ENCODE measurements around the gene CCDC27. TPM values are rescaled to one million over a fixed set of nuclear protein-coding genes. Genes with fewer than 3 reads are reported as not detected.
"Not testable (repeated sequence)": the region's sequence is repeated elsewhere in the genome, so short reads cannot be mapped to it uniquely, and the experiment has no call there.

CCDC27 gene
- total RNA-seq, 1 donor from 2014 or later = not detected

DNA sequence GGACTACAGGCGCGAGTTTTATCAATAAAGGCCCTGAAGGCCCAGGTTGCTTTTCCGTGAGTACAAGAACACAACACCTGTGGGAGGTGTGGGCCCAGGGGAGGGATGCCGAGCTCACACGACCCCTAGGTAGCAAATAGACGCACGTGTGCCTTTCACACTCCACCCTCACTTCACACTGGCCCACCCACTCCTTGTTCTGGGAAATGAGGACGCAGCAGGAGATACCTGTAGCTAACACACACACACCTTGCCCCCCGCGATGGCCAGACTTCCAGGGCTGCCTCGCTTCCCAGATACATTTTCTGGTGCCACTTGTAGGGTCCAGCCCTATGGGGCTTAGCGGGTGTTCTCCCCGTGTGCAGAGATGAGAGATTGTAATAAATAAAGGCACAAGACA, 4.3 kb upstream of the CCDC27 start:
- DNase-seq (ENCODE audit: extremely low spot score, unreplicated experiment) = no peak
- TF ChIP-seq, protein P1, sequence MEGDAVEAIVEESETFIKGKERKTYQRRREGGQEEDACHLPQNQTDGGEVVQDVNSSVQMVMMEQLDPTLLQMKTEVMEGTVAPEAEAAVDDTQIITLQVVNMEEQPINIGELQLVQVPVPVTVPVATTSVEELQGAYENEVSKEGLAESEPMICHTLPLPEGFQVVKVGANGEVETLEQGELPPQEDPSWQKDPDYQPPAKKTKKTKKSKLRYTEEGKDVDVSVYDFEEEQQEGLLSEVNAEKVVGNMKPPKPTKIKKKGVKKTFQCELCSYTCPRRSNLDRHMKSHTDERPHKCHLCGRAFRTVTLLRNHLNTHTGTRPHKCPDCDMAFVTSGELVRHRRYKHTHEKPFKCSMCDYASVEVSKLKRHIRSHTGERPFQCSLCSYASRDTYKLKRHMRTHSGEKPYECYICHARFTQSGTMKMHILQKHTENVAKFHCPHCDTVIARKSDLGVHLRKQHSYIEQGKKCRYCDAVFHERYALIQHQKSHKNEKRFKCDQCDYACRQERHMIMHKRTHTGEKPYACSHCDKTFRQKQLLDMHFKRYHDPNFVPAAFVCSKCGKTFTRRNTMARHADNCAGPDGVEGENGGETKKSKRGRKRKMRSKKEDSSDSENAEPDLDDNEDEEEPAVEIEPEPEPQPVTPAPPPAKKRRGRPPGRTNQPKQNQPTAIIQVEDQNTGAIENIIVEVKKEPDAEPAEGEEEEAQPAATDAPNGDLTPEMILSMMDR (conservative IDR thresholded peaks at IDR 0.05) = no peak
- no peaks in the 10 kb centered on the region for H3K36me3 Mint-ChIP-seq
- H3K4me3 Mint-ChIP-seq = peak overlapping the region; percentile 80
- H3K9me3 Mint-ChIP-seq = no peaks in the 10 kb centered on the region
- H3K27ac Mint-ChIP-seq = no peak overlapping the region
- H3K4me1 Mint-ChIP-seq (ENCODE audit: unreplicated experiment) = peaks cover 12% of the 10 kb centered on the region
- H3K27me3 Mint-ChIP-seq = peaks cover 24% of the 10 kb centered on the region

DNA sequence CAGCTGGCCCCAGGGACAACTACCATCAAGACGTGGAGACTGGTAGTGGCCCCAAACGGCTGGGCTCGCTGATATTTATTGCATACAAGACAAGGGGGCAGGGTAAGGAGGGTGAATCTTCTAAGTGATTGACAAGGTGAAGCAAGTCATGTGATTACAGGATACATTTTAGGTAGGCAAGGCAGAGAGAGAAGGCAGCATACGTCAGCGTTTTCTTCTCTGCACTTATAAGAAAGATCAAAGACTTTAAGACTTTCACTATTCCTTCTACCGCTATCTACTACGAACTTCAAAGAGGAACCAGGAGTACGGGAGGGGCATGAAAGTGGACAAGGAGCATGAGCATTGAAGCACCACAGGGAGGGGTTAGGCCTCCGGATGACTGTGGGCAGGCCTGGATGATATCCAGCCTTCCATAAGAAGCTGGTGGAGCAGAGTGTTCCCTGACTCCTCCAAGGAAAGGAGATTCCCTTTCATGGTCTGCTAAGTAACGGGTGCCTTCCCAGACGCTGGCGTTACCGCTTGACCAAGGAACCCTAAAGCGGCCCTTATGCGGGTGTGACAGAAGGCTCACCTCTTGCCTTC, 3.8 kb upstream of the CCDC27 start:
- Mint-ChIP-seq H3K4me3 (peak overlapping the region; percentile 80), H3K4me1 (ENCODE audit: unreplicated experiment) (peaks cover 12% of the 10 kb centered on the region), H3K27me3 (peaks cover 24% of the 10 kb centered on the region)
- not testable (repeated sequence) for H3K9me3 Mint-ChIP-seq; H3K36me3 Mint-ChIP-seq; H3K27ac Mint-ChIP-seq; DNase-seq (ENCODE audit: extremely low spot score, unreplicated experiment)

DNA sequence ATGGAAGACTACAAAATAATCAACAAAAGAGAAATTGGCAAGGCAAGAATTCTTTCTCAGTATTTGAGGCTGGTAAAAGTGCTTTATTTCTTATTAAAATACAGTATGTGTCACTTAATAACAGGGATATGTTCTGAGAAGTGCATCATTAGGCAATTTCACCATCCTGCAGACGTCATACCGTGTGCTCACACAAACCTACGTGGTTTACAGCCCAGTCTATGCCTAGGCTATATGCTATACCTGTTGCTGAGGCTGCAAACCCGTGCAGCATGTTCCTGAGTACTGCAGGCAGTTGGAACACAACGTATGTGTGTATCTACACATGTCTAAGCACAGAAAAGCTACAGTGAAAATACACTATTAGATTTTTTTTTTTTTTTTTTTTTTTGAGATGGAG, 2.7 kb upstream of the CCDC27 start:
- Mint-ChIP-seq H3K4me3 (no peak overlapping the region), H3K9me3 (no peaks in the 10 kb centered on the region), H3K27ac (no peak overlapping the region), H3K27me3 (peaks cover 24% of the 10 kb centered on the region), H3K36me3 (no peaks in the 10 kb centered on the region), H3K4me1 (ENCODE audit: unreplicated experiment) (peaks cover 12% of the 10 kb centered on the region)
- TF ChIP-seq, protein P1 (conservative IDR thresholded peaks at IDR 0.05) = no peak
- no peak for DNase-seq (ENCODE audit: extremely low spot score, unreplicated experiment)

DNA sequence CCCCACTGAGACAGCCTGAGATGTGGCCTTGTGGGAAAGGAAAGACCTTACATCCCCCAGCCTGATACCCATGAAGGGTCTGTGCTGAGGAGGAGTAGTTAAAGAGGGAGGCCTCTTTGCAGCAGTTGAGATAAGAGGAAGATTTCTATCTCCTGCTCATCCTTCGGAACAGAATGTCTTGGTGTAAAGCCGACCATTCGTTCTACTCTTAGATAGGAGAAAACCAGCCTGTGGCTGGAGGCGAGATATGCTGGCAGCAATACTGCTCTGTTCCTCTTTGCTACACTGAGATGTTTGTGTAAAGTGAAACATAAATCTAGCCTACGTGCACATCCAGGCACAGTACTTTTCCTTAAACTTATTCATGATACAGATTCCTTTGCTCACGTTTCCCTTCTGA, 1.5 kb upstream of the CCDC27 start:
- Mint-ChIP-seq H3K27me3 (peaks cover 28% of the 10 kb centered on the region), H3K4me3 (no peak overlapping the region)

DNA sequence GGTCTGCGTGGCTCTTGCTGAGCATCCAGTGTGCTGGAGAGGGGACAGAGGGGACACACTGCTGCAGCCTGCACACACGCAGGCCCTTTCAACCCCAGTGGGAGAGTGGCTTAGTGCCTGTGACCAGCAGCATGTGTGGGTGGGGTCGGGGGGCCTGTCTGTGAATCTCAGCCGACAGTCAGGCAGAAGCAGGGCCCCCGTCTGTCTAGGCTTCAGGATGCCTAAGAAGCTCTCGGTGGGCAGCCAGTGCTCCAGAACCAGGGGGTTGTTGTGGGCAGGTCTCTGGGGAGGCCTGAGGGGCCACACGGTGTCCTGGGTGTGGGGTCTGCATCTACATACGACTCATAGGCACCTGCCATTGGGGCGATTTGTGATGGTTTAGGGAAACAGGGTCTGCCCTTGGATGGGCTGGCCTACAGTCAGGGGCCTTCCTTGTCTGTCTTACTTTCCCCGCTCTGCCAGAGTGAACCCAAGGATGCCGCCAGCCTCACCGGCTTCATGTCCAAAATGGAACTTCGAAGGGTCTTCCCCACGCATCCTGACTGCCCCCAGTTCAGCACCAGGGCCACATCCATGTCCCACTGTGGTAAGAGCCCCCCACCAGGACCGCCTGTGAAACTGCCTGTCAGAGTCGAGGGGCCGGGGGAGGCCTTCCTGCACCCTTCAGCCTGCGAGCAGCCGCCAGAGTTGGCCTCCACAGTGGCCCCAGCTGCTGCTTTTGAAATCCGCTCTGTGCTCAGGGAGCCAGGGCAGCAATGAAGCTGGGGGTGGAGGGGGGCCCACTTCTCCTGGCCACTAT, 1.6 kb downstream of the CCDC27 start:
- Mint-ChIP-seq H3K27ac (no peak overlapping the region), H3K4me3 (no peak overlapping the region), H3K27me3 (peaks cover 36% of the 10 kb centered on the region), H3K4me1 (ENCODE audit: unreplicated experiment) (no peaks in the 10 kb centered on the region), H3K9me3 (no peaks in the 10 kb centered on the region), H3K36me3 (no peaks in the 10 kb centered on the region)
- TF ChIP-seq, protein P1 (conservative IDR thresholded peaks at IDR 0.05) = no peak
- DNase-seq (ENCODE audit: extremely low spot score, unreplicated experiment) = no peak

More for the DNA sequence above, 1.5 kb upstream of the CCDC27 start:
- TF ChIP-seq, protein P1 (conservative IDR thresholded peaks at IDR 0.05) = no peak
- DNase-seq (ENCODE audit: extremely low spot score, unreplicated experiment) = no peak
- Mint-ChIP-seq H3K36me3 (no peaks in the 10 kb centered on the region), H3K9me3 (no peaks in the 10 kb centered on the region), H3K27ac (no peak overlapping the region), H3K4me1 (ENCODE audit: unreplicated experiment) (peaks cover 5% of the 10 kb centered on the region)

DNA sequence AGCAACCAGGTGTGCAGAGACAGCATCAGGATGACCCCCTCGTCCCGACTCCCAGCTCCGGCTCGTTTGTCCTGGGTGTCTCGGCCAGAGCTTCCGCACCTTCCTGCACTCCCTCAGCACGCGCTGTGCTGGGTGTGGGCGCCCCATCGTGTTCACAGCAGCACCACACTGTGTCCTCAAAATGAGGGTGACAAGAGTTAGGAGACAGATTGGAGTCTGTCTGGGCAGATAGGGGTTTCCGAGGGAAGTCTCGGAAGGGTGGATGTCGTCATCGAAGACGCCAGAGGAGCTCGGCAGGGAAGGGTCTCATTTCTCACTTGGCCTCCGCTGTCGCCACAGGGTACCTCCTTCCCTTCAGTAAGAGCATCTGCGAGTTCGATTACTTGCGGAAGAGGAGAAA, 4.1 kb downstream of the CCDC27 start:
- no peak overlapping the region for H3K27ac Mint-ChIP-seq
- no peaks in the 10 kb centered on the region for H3K4me1 Mint-ChIP-seq (ENCODE audit: unreplicated experiment)
- H3K9me3 Mint-ChIP-seq = no peaks in the 10 kb centered on the region
- H3K36me3 Mint-ChIP-seq = no peaks in the 10 kb centered on the region
- no peak for DNase-seq (ENCODE audit: extremely low spot score, unreplicated experiment)
- no peak overlapping the region for H3K4me3 Mint-ChIP-seq
- TF ChIP-seq, protein P1 (conservative IDR thresholded peaks at IDR 0.05) = no peak
- peaks cover 39% of the 10 kb centered on the region for H3K27me3 Mint-ChIP-seq
